Testis (tissue), 3 donors: ENCODE measurements around the gene LAD1. TPM values are rescaled to one million over a fixed set of nuclear protein-coding genes. Genes with fewer than 3 reads are reported as not detected.

Source experiments
- DNase-seq: peaks from one replicate; pipeline ENCODE4 v3.0.0-alpha.2; 2019
- H3K27ac ChIP-seq, 2 donors: fragments of 200-600 bp; sonication (generic); one replicate each; pipeline ENCODE4 v1.5.1; 2019
- H3K27me3 ChIP-seq: fragments of 200-600 bp; sonication (generic); one replicate; pipeline ENCODE4 v1.5.1; 2019
- H3K36me3 ChIP-seq: fragments of 200-600 bp; sonication (generic); one replicate; pipeline ENCODE4 v1.5.1; 2017; ENCODE audit warnings: low read depth; ENCODE audit errors: missing control alignments
- H3K4me1 ChIP-seq: fragments of 200-600 bp; sonication (generic); one replicate; pipeline ENCODE4 v1.5.1; 2019
- H3K4me3 ChIP-seq, 2 donors: fragments of 200-600 bp; sonication (generic); one replicate each; pipeline ENCODE4 v1.5.1; 2017 to 2019
- H3K9me3 ChIP-seq: fragments of 200-600 bp; sonication (generic); one replicate; pipeline ENCODE4 v1.5.1; 2017
- CTCF ChIP-seq, 3 experiments: fragments of 450-650 bp in 2 of 3; fragments of 200-600 bp in 1 of 3; sonication (generic) in 1 of 3; IDR thresholded peaks; one replicate each; pipeline ENCODE4 v1.5.1; 2016 to 2019; ENCODE audit warnings: antibody characterized with exemption in 3 of 3, mild to moderate bottlenecking in 2 of 3, moderate library complexity in 1 of 3
- POLR2A ChIP-seq: fragments of 450-650 bp; IDR thresholded peaks from one replicate; pipeline ENCODE4 v1.6.1; 2017; ENCODE audit warnings: antibody characterized with exemption, mild to moderate bottlenecking, moderate library complexity
- WGBS, 2 donors: methylation state at CpG; one replicate each; pipeline ENCODE4 v1.1.5; 2018; 5-methylcytosine and 5-hydroxymethylcytosine counted together
- intact Hi-C: fragments of 100-400 bp; cut with DNase I; formaldehyde crosslinking; loops from one replicate; pipeline ENCODE4 v1.15.1; 2023; ENCODE audit warnings: low total_unique reads
- polyA plus RNA-seq: library from polyadenylated mRNA; stranded (reverse); fragments of 350-450 nt; fragmentation: Illumina TruSeq; extraction: RNeasy Lipid Tissue Mini Kit (QIAGEN cat#74804); gene quantifications from one replicate; pipeline ENCODE4 v1.2.3, GENCODE V29; 2014; ENCODE audit warnings: low read depth, low replicate concordance; ENCODE audit not compliant: insufficient read depth
- total RNA-seq, 2 donors: library from RNA; depleted of rRNA; stranded (reverse); fragments of >200 nt; gene quantifications; one replicate each; pipeline ENCODE4 v1.2.3, GENCODE V29; 2016

The LAD1 gene
- total and polyA plus RNA-seq, 3 donors from 2014 or later, result 0.37 to 1.2 (median 0.71) TPM

DNA sequence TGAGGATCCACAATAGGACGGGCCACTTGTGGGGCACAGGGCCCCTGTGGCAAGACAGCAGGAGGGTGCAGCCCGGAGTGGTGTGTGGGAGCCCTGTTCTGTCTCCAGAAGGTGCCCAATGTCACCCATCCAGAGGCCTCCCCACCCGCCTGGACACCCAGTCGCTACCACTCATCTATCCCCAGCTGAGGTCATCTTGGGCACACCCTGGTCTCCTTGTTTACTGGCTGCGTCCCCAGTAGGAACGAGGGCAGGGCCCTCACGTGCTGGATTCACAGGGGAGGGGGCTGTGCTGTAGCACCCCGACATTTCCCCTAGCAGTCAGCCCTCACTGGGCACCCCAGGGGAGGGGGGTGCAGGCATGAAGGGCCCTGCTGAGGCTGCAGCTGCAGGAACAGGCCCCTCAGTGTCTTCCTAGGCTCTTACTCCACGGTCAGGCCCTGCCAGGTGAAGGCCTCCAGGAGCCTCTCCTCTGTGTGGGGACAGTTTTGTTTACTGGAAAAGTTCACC is 19.3 kb downstream of the LAD1 start:
- 90 to 94% methylated on average over 2 to 9 of the region's 9 CpGs for WGBS, 2 donors
- Histone ChIP-seq H3K27me3 (no peaks in the 10 kb centered on the region), H3K27ac (no peak overlapping the region), H3K4me1 (no peaks in the 10 kb centered on the region), H3K36me3 (no peaks in the 10 kb centered on the region), H3K4me3 (no peak overlapping the region), H3K9me3 (no peaks in the 10 kb centered on the region)
- no peak for TF ChIP-seq CTCF (IDR thresholded peaks at IDR 0.05)
- no peak for TF ChIP-seq POLR2A
- no peak for DNase-seq
- intact Hi-C loops, result no loop called here

DNA sequence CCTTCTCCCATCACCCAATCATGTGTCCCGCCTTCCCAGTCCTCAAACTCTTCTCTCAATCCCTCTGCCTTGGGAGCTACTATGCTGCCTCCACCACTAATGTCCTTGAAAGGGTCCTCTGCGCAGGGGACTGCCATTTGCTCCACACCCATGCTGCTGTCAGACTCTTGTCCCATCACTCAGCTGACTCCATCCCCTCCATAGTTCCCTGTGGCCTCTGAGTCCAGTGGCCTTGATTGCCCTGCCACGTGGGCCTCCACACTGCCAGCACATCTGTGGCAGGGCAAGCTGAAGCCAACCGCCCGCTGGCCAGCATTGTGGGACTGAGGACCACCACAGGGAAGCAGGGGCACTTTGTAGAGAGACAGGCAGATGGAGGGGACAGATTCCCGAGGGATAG is 20.3 kb downstream of the LAD1 start:
- no peak for DNase-seq
- Histone ChIP-seq H3K27ac (no peak overlapping the region), H3K4me3 (no peak overlapping the region), H3K9me3 (no peaks in the 10 kb centered on the region), H3K27me3 (no peaks in the 10 kb centered on the region), H3K4me1 (no peaks in the 10 kb centered on the region), H3K36me3 (no peaks in the 10 kb centered on the region)
- no peak for TF ChIP-seq CTCF (IDR thresholded peaks at IDR 0.05)
- TF ChIP-seq POLR2A, result no peak
- intact Hi-C loops, result no loop called here
- WGBS, 2 donors, result 88 to 100% methylated on average over 3 to 6 of the region's 6 CpGs

- H3K27ac ChIP-seq, result no peak within 1 kb of the TSS
- H3K9me3 ChIP-seq, result no peaks in the 10 kb centered on the region
- no peak for DNase-seq
- intact Hi-C loops, result no loop called here
- TF ChIP-seq CTCF (IDR thresholded peaks at IDR 0.05) (no peak), POLR2A (no peak)
- no peaks in the 10 kb centered on the region for H3K36me3 ChIP-seq
- no peak within 1 kb of the TSS for H3K4me3 ChIP-seq
- no peaks in the 10 kb centered on the region for H3K4me1 ChIP-seq
- 46 to 85% methylated on average over 5 to 9 of the region's 9 CpGs for WGBS, 2 donors
- no peaks in the 10 kb centered on the region for H3K27me3 ChIP-seq
These were observed 21.5 kb downstream of the LAD1 start, which contains the start of gene TNNT2 for GRCh38 chr1:201377611-201378092. TNNT2 (minus strand) TSS chr1:201377680; CDS start chr1:201373254, 4,426 bp downstream.

- Histone ChIP-seq H3K27me3 (no peaks in the 10 kb centered on the region), H3K36me3 (no peaks in the 10 kb centered on the region), H3K9me3 (no peaks in the 10 kb centered on the region), H3K4me1 (no peaks in the 10 kb centered on the region), H3K4me3 (no peak overlapping the region), H3K27ac (no peak overlapping the region)
- intact Hi-C loops, result no loop called here
- no peak for TF ChIP-seq POLR2A
- no peak for TF ChIP-seq CTCF (IDR thresholded peaks at IDR 0.05)
- WGBS, 2 donors, result 65 to 83% methylated on average over 6 to 11 of the region's 11 CpGs
- no peak for DNase-seq
These were observed 22.4 kb downstream of the LAD1 start for GRCh38 chr1:201376464-201377374.
